Caco-2 (cell line): ENCODE measurements around the gene MAP7D1. TPM values are rescaled to one million over a fixed set of nuclear protein-coding genes. Genes with fewer than 3 reads are reported as not detected.

Experiments used
- BruUV-seq: library from RNA; stranded (reverse); fragments of 400-500 nt; replicated peaks from 2 replicates; lab custom pipeline; 2021; lab: Mats Ljungman, UMichigan
- CTCF ChIA-PET: fragments of 300-600 bp; sonication (Branson Sonifier 250); formaldehyde crosslinking; loops from one replicate; lab custom pipeline; 2022; ENCODE audit warnings: antibody characterized with exemption; lab: Charles Lee
- POLR2A ChIA-PET: fragments of 300-600 bp; sonication (Branson Sonifier 250); formaldehyde crosslinking; loops from one replicate; lab custom pipeline; 2022; ENCODE audit warnings: antibody characterized with exemption; lab: Charles Lee
- DNase-seq, 2 experiments: peaks; one replicate each; pipeline versions ENCODE4 v3.0.0 to v3.0.0-alpha.2; 2020 to 2022
- H3K27me3 ChIP-seq: replicated peaks from 2 replicates; pipeline ENCODE4 v1.6.0; 2011; ENCODE audit warnings: low read length; ENCODE audit not compliant: control insufficient read depth, insufficient read depth
- H3K36me3 ChIP-seq: 2 replicates; pipeline ENCODE4 v1.5.1; 2011; ENCODE audit warnings: low read length; ENCODE audit not compliant: control insufficient read depth, insufficient read depth
- H3K4me1 ChIP-seq: fragments of 250-450 bp; sonication (Bioruptor Pico); 2 replicates; pipeline ENCODE4 v1.5.1; 2020; ENCODE audit warnings: mild to moderate bottlenecking
- H3K4me3 ChIP-seq: 2 replicates; pipeline ENCODE4 v1.5.1; 2011; ENCODE audit warnings: low read depth, mild to moderate bottlenecking, control low read depth, low read length
- H3K9me3 ChIP-seq: fragments of 250-450 bp; sonication (Bioruptor Pico); 2 replicates; pipeline ENCODE4 v1.5.1; 2020; ENCODE audit warnings: mild to moderate bottlenecking, moderate library complexity
- H3K27ac Mint-ChIP-seq: one replicate; pipeline ENCODE4 v1.8.0; 2022; ENCODE audit warnings: mixed read lengths; ENCODE audit not compliant: unreplicated experiment
- H3K27me3 Mint-ChIP-seq: one replicate; pipeline ENCODE4 v1.8.0; 2022; ENCODE audit warnings: mixed read lengths; ENCODE audit not compliant: insufficient read depth, unreplicated experiment
- H3K36me3 Mint-ChIP-seq: one replicate; pipeline ENCODE4 v1.8.0; 2022; ENCODE audit warnings: mild to moderate bottlenecking, mixed read lengths; ENCODE audit not compliant: insufficient read depth, unreplicated experiment
- H3K4me1 Mint-ChIP-seq: one replicate; pipeline ENCODE4 v1.8.0; 2022; ENCODE audit warnings: low read depth, mixed read lengths; ENCODE audit not compliant: unreplicated experiment
- H3K4me3 Mint-ChIP-seq: one replicate; pipeline ENCODE4 v1.8.0; 2022; ENCODE audit warnings: mild to moderate bottlenecking, moderate library complexity, mixed read lengths; ENCODE audit not compliant: unreplicated experiment
- H3K9me3 Mint-ChIP-seq: one replicate; pipeline ENCODE4 v1.8.0; 2022; ENCODE audit warnings: mixed read lengths; ENCODE audit not compliant: unreplicated experiment
- CTCF ChIP-seq, 2 experiments: fragments of 200-600 bp in 1 of 2; IDR thresholded peaks; 1 replicate in 1 of 2; 2 replicates in 1 of 2; pipeline versions ENCODE4 v1.5.1 to v1.8.0; 2011 to 2022; ENCODE audit warnings: antibody characterized with exemption in 1 of 2, control low read depth in 1 of 2, inconsistent platforms in 1 of 2, low read depth in 1 of 2, low read length in 1 of 2, mild to moderate bottlenecking in 1 of 2, moderate library complexity in 1 of 2; ENCODE audit not compliant: insufficient read depth in 1 of 2, severe bottlenecking in 1 of 2, unreplicated experiment in 1 of 2
- intact Hi-C: fragments of 100-400 bp; cut with micrococcal nuclease; formaldehyde crosslinking; loops from one replicate; pipeline ENCODE4 v1.10.0; 2022; ENCODE audit not compliant: unreplicated experiment
- total RNA-seq: library from RNA; stranded (reverse); gene quantifications from 2 replicates; pipeline ENCODE4 v1.2.3, GENCODE V29; 2022

MAP7D1 gene
- total RNA-seq, 1 experiment from 2014 or later: 37.7 TPM

- no peaks in the 10 kb centered on the region for H3K4me1 Mint-ChIP-seq
- H3K27me3 Mint-ChIP-seq: no peaks in the 10 kb centered on the region
- H3K4me3 Mint-ChIP-seq: no peak overlapping the region
- no peaks in the 10 kb centered on the region for H3K4me1 ChIP-seq
- no peaks in the 10 kb centered on the region for H3K27me3 ChIP-seq
- BruUV-seq: no TSS peak
- H3K36me3 ChIP-seq: no peaks in the 10 kb centered on the region
- TF ChIP-seq CTCF (IDR thresholded peaks at IDR 0.05; ENCODE audit: insufficient read depth in 1 of 2, low read depth in 1 of 2, low read length in 1 of 2, severe bottlenecking in 1 of 2, unreplicated experiment in 1 of 2): no peak
- peaks cover 35% of the 10 kb centered on the region for H3K36me3 Mint-ChIP-seq
- H3K9me3 Mint-ChIP-seq: no peaks in the 10 kb centered on the region
- ChIA-PET CTCF (no interaction called here), POLR2A (no interaction called here)
- no peak overlapping the region for H3K4me3 ChIP-seq
- no peaks in the 10 kb centered on the region for H3K9me3 ChIP-seq
- no peak overlapping the region for H3K27ac Mint-ChIP-seq
- no peak for DNase-seq
- intact Hi-C loops: no loop called here
Measured at GRCh38 chr1:36177589-36178431, 21.9 kb downstream of the MAP7D1 start.

GRCh38 chr1:36178471-36179219, 22.7 kb downstream of the MAP7D1 start:
- TF ChIP-seq CTCF (IDR thresholded peaks at IDR 0.05; ENCODE audit: insufficient read depth in 1 of 2, low read depth in 1 of 2, low read length in 1 of 2, severe bottlenecking in 1 of 2, unreplicated experiment in 1 of 2): no peak
- Mint-ChIP-seq H3K36me3 (peaks cover 43% of the 10 kb centered on the region), H3K4me1 (no peaks in the 10 kb centered on the region), H3K9me3 (no peaks in the 10 kb centered on the region), H3K4me3 (no peak overlapping the region), H3K27me3 (no peaks in the 10 kb centered on the region), H3K27ac (no peak overlapping the region)
- intact Hi-C loops: no loop called here
- Histone ChIP-seq H3K36me3 (no peaks in the 10 kb centered on the region), H3K9me3 (no peaks in the 10 kb centered on the region), H3K4me3 (no peak overlapping the region), H3K4me1 (no peaks in the 10 kb centered on the region), H3K27me3 (no peaks in the 10 kb centered on the region)
- ChIA-PET POLR2A (no interaction called here), CTCF (no interaction called here)
- peak in 1 of 2 experiments; percentile 18 for DNase-seq
- no TSS peak for BruUV-seq

- POLR2A ChIA-PET: no interaction called here
- no peaks in the 10 kb centered on the region for H3K9me3 Mint-ChIP-seq
- H3K27me3 Mint-ChIP-seq: no peaks in the 10 kb centered on the region
- CTCF ChIA-PET: no interaction called here
- no peak for TF ChIP-seq CTCF (IDR thresholded peaks at IDR 0.05; ENCODE audit: insufficient read depth in 1 of 2, low read depth in 1 of 2, low read length in 1 of 2, severe bottlenecking in 1 of 2, unreplicated experiment in 1 of 2)
- BruUV-seq: no TSS peak
- no peak for DNase-seq
- Histone ChIP-seq H3K4me3 (no peak overlapping the region), H3K9me3 (no peaks in the 10 kb centered on the region), H3K27me3 (no peaks in the 10 kb centered on the region), H3K4me1 (no peaks in the 10 kb centered on the region), H3K36me3 (no peaks in the 10 kb centered on the region)
- peaks cover 43% of the 10 kb centered on the region for H3K36me3 Mint-ChIP-seq
- no peak overlapping the region for H3K4me3 Mint-ChIP-seq
- H3K4me1 Mint-ChIP-seq: no peaks in the 10 kb centered on the region
- intact Hi-C loops: no loop called here
- H3K27ac Mint-ChIP-seq: no peak overlapping the region
Measured at GRCh38 chr1:36179220-36179600, 23.2 kb downstream of the MAP7D1 start.
